Measurements from ENCODE around the gene SLC4A9.

- TF ChIP-seq CTCF (IDR thresholded peaks at IDR 0.05): no peak
- TF ChIP-seq POLR2A (IDR thresholded peaks at IDR 0.05; ENCODE audit: low read length): peak; percentile 40; the same call in 1 of the 2 replicates
- no peak for TF ChIP-seq USF2 (IDR thresholded peaks at IDR 0.05)
- TF ChIP-seq POLR2AphosphoS2 (conservative IDR thresholded peaks at IDR 0.05; ENCODE audit: low read length): no peak
- no peak for TF ChIP-seq NPAS2 (CRISPR knock-in tag; IDR thresholded peaks at IDR 0.05; ENCODE audit: borderline replicate concordance)
- TF ChIP-seq RFX5 (IDR thresholded peaks at IDR 0.05): no peak
- no peak; the same call in 1 of the 2 replicates for TF ChIP-seq ATOH8 (CRISPR knock-in tag; IDR thresholded peaks at IDR 0.05; ENCODE audit: low read depth)
- no peak for TF ChIP-seq RAD21 (conservative IDR thresholded peaks at IDR 0.05 in 1 of 2, IDR thresholded peaks at IDR 0.05 in 1 of 2)
- no peak for TF ChIP-seq HMGXB4 (CRISPR knock-in tag; IDR thresholded peaks at IDR 0.05; ENCODE audit: borderline replicate concordance)
- peak; percentile 94 for TF ChIP-seq PBX3 (IDR thresholded peaks at IDR 0.05)
- TF ChIP-seq KDM1A (IDR thresholded peaks at IDR 0.05; ENCODE audit: low read depth): no peak
- TF ChIP-seq EP300 (IDR thresholded peaks at IDR 0.05): no peak
- no peak for TF ChIP-seq SMC3 (IDR thresholded peaks at IDR 0.05)
Observed at GRCh38 chr5:140400730-140401361, 40.9 kb downstream of the SLC4A9 start.
